Activated CD4-positive, alpha-beta T cell treated with anti-CD3 and anti-CD28 coated beads for 36 hours (primary cell): ENCODE results near the gene ENDOD1. TPM values are rescaled to one million over a fixed set of nuclear protein-coding genes. Genes with fewer than 3 reads are reported as not detected.

ENCODE experiments used
- ATAC-seq: fragments of 200-7000 bp; cut with Tn5 transposase; one replicate; pipeline ENCODE4 v1.10.0; 2021; ENCODE audit warnings: mild to moderate bottlenecking, moderate library complexity
- CTCF ChIA-PET: fragments of 350-600 bp; sonication (Branson Sonifier 250); formaldehyde crosslinking; loops from one replicate; lab custom pipeline; 2021; ENCODE audit warnings: antibody characterized with exemption; lab: Charles Lee
- POLR2A ChIA-PET: fragments of 350-600 bp; sonication (Branson Sonifier 250); formaldehyde crosslinking; loops from one replicate; lab custom pipeline; 2021; ENCODE audit warnings: antibody characterized with exemption, inconsistent platforms; lab: Charles Lee
- DNase-seq: peaks from one replicate; pipeline ENCODE4 v3.0.0-alpha.2; 2020
- H3K27ac Mint-ChIP-seq: one replicate; pipeline ENCODE4 v1.8.0; 2021; ENCODE audit warnings: mixed read lengths
- H3K27me3 Mint-ChIP-seq: one replicate; pipeline ENCODE4 v1.8.0; 2021; ENCODE audit warnings: mixed read lengths
- H3K36me3 Mint-ChIP-seq: one replicate; pipeline ENCODE4 v1.8.0; 2021; ENCODE audit warnings: low read depth, mixed read lengths
- H3K4me1 Mint-ChIP-seq: one replicate; pipeline ENCODE4 v1.8.0; 2021; ENCODE audit warnings: mixed read lengths
- H3K4me3 Mint-ChIP-seq: one replicate; pipeline ENCODE4 v1.8.0; 2021; ENCODE audit warnings: mild to moderate bottlenecking, moderate library complexity, mixed read lengths
- H3K9me3 Mint-ChIP-seq: one replicate; pipeline ENCODE4 v1.8.0; 2021; ENCODE audit warnings: low read depth, mixed read lengths
- intact Hi-C, 2 experiments: fragments of 100-400 bp; cut with DNase I in 1 of 2; cut with micrococcal nuclease in 1 of 2; formaldehyde crosslinking; loops; one replicate each; pipeline versions ENCODE4 v1.14.2 to v1.15.1; 2022 to 2024; cut with DNase I, micrococcal nuclease
- total RNA-seq, 2 experiments: library from RNA; stranded (reverse); gene quantifications; one replicate each; pipeline ENCODE4 v1.2.3, GENCODE V29; 2021

ENDOD1 gene
- total RNA-seq, 2 experiments from 2014 or later: 11.1 to 13.1 TPM

- H3K4me3 Mint-ChIP-seq: peak overlapping the region; percentile 79
- peak overlapping the region; percentile 96 for H3K27ac Mint-ChIP-seq
- H3K27me3 Mint-ChIP-seq: no peaks in the 10 kb centered on the region
- ATAC-seq (peak; percentile 52), DNase-seq (peak; percentile 42)
- H3K9me3 Mint-ChIP-seq: no peaks in the 10 kb centered on the region
- ChIA-PET POLR2A (interaction anchor here (1.6 to 2.4 kb wide), 2 partner anchors 22 to 143 kb away, joined by 3 to 9 read pairs; no protein-coding TSS in a partner anchor), CTCF (interaction anchor here (0.5 to 6.8 kb wide), 4 partner anchors 6 to 62 kb away, joined by 3 to 125 read pairs (median 23); partner anchors contain the start of gene SRSF8)
- intact Hi-C loops: loop anchor here (1.0 to 10.0 kb wide), 7 partner anchors 20 to 964 kb away; partner anchors contain the start of genes CWC15 (in 2 of the 2), KDM4D (in 2 of the 2), FAM76B (in 1 of the 2) and PANX1 (in 1 of the 2)
- peaks cover 4% of the 10 kb centered on the region for H3K36me3 Mint-ChIP-seq
- H3K4me1 Mint-ChIP-seq: peaks cover 63% of the 10 kb centered on the region
These were observed 563 bp upstream of the ENDOD1 start for GRCh38 chr11:95088946-95089619.

- CTCF ChIA-PET: interaction anchor here (0.7 to 6.8 kb wide), 11 partner anchors 9 to 676 kb away, joined by 3 to 125 read pairs (median 3); partner anchors contain the start of genes SESN3 and SRSF8
- DNase-seq (no peak), ATAC-seq (no peak)
- peaks cover 63% of the 10 kb centered on the region for H3K4me1 Mint-ChIP-seq
- no peak overlapping the region for H3K27ac Mint-ChIP-seq
- POLR2A ChIA-PET: interaction anchor here (0.6 kb wide), 1 partner anchor 24 kb away, joined by 3 read pairs; no protein-coding TSS in a partner anchor
- peak overlapping the region; percentile 84 for H3K4me3 Mint-ChIP-seq
- no peaks in the 10 kb centered on the region for H3K27me3 Mint-ChIP-seq
- peaks cover 4% of the 10 kb centered on the region for H3K36me3 Mint-ChIP-seq
- intact Hi-C loops: loop anchor here (2.0 to 5.0 kb wide), 2 partner anchors 59 to 611 kb away; no protein-coding TSS in a partner anchor
- no peaks in the 10 kb centered on the region for H3K9me3 Mint-ChIP-seq
These were observed 2.1 kb downstream of the ENDOD1 start for GRCh38 chr11:95091663-95092180.

GRCh38 chr11:95092549-95093324 is 3.1 kb downstream of the ENDOD1 start:
- Mint-ChIP-seq H3K4me3 (no peak overlapping the region), H3K27me3 (no peaks in the 10 kb centered on the region), H3K4me1 (peaks cover 71% of the 10 kb centered on the region), H3K27ac (peak overlapping the region; percentile 32), H3K9me3 (no peaks in the 10 kb centered on the region), H3K36me3 (peaks cover 4% of the 10 kb centered on the region)
- ATAC-seq (peak; percentile 28), DNase-seq (peak; percentile 63)
- intact Hi-C loops: loop anchor here in 1 of 2 experiments (5.0 kb wide), 1 partner anchor 610 kb away; no protein-coding TSS in a partner anchor
- POLR2A ChIA-PET: interaction anchor here (1.0 kb wide), 1 partner anchor 137 kb away, joined by 3 read pairs; no protein-coding TSS in a partner anchor
- CTCF ChIA-PET: interaction anchor here (0.6 to 6.8 kb wide), 16 partner anchors 10 to 1332 kb away, joined by 3 to 125 read pairs (median 4); partner anchors contain the start of genes SESN3 and SRSF8

GRCh38 chr11:95093548-95093947 is 3.9 kb downstream of the ENDOD1 start:
- Mint-ChIP-seq H3K36me3 (peaks cover 4% of the 10 kb centered on the region), H3K27me3 (no peaks in the 10 kb centered on the region), H3K4me1 (peaks cover 70% of the 10 kb centered on the region), H3K27ac (no peak overlapping the region), H3K9me3 (no peaks in the 10 kb centered on the region), H3K4me3 (no peak overlapping the region)
- ChIA-PET POLR2A (interaction anchor here (1.0 kb wide), 1 partner anchor 136 kb away, joined by 3 read pairs; no protein-coding TSS in a partner anchor), CTCF (interaction anchor here (0.6 to 6.8 kb wide), 10 partner anchors 10 to 1331 kb away, joined by 3 to 125 read pairs (median 4); partner anchors contain the start of gene SRSF8)
- no peak for ATAC-seq
- intact Hi-C loops: loop anchor here in 1 of 2 experiments (5.0 kb wide), 1 partner anchor 609 kb away; no protein-coding TSS in a partner anchor
- no peak for DNase-seq

GRCh38 chr11:95095858-95096587 is 6.4 kb downstream of the ENDOD1 start:
- DNase-seq: no peak
- H3K9me3 Mint-ChIP-seq: no peaks in the 10 kb centered on the region
- H3K27ac Mint-ChIP-seq: peak overlapping the region; percentile 39
- intact Hi-C loops: no loop called here
- ATAC-seq: peak; percentile 65
- no peak overlapping the region for H3K4me3 Mint-ChIP-seq
- ChIA-PET POLR2A (interaction anchor here (0.7 kb wide), 1 partner anchor 606 kb away, joined by 7 read pairs; no protein-coding TSS in a partner anchor), CTCF (interaction anchor here (0.6 to 1.1 kb wide), 3 partner anchors 15 to 736 kb away, joined by 3 to 4 read pairs (median 3); partner anchors contain the start of gene SRSF8)
- peaks cover 58% of the 10 kb centered on the region for H3K4me1 Mint-ChIP-seq
- H3K27me3 Mint-ChIP-seq: no peaks in the 10 kb centered on the region
- H3K36me3 Mint-ChIP-seq: peaks cover 4% of the 10 kb centered on the region

GRCh38 chr11:95097209-95097608 is 7.6 kb downstream of the ENDOD1 start:
- peaks cover 46% of the 10 kb centered on the region for H3K4me1 Mint-ChIP-seq
- H3K27me3 Mint-ChIP-seq: no peaks in the 10 kb centered on the region
- H3K36me3 Mint-ChIP-seq: peaks cover 4% of the 10 kb centered on the region
- ATAC-seq (no peak), DNase-seq (no peak)
- no peak overlapping the region for H3K4me3 Mint-ChIP-seq
- H3K27ac Mint-ChIP-seq: no peak overlapping the region
- CTCF ChIA-PET: interaction anchor here (0.6 to 0.9 kb wide), 4 partner anchors 9 to 48 kb away, joined by 3 to 5 read pairs (median 3); no protein-coding TSS in a partner anchor
- POLR2A ChIA-PET: interaction anchor here (0.6 to 0.7 kb wide), 2 partner anchors 12 to 156 kb away, joined by 3 to 5 read pairs; no protein-coding TSS in a partner anchor
- H3K9me3 Mint-ChIP-seq: no peaks in the 10 kb centered on the region
- intact Hi-C loops: no loop called here

GRCh38 chr11:95098826-95099225 is 9.2 kb downstream of the ENDOD1 start:
- intact Hi-C loops: no loop called here
- ChIA-PET POLR2A (no interaction called here), CTCF (interaction anchor here (0.6 to 1.0 kb wide), 5 partner anchors 8 to 392 kb away, joined by 3 read pairs; partner anchors contain the start of gene SRSF8)
- Mint-ChIP-seq H3K9me3 (no peaks in the 10 kb centered on the region), H3K27me3 (no peaks in the 10 kb centered on the region), H3K4me3 (no peak overlapping the region), H3K27ac (no peak overlapping the region), H3K36me3 (no peaks in the 10 kb centered on the region), H3K4me1 (peaks cover 33% of the 10 kb centered on the region)
- DNase-seq (no peak), ATAC-seq (no peak)

GRCh38 chr11:95100191-95100648 is 10.6 kb downstream of the ENDOD1 start:
- Mint-ChIP-seq H3K4me3 (no peak overlapping the region), H3K27ac (no peak overlapping the region), H3K36me3 (no peaks in the 10 kb centered on the region), H3K9me3 (no peaks in the 10 kb centered on the region), H3K4me1 (peaks cover 22% of the 10 kb centered on the region), H3K27me3 (no peaks in the 10 kb centered on the region)
- ChIA-PET POLR2A (no interaction called here), CTCF (no interaction called here)
- DNase-seq (no peak), ATAC-seq (no peak)
- intact Hi-C loops: no loop called here

GRCh38 chr11:95100856-95101507 is 11.3 kb downstream of the ENDOD1 start:
- ATAC-seq: no peak
- intact Hi-C loops: no loop called here
- Mint-ChIP-seq H3K27me3 (no peaks in the 10 kb centered on the region), H3K27ac (no peak overlapping the region), H3K4me3 (no peak overlapping the region), H3K36me3 (no peaks in the 10 kb centered on the region), H3K4me1 (peaks cover 14% of the 10 kb centered on the region), H3K9me3 (no peaks in the 10 kb centered on the region)
- CTCF ChIA-PET: no interaction called here
- DNase-seq: no peak
- POLR2A ChIA-PET: no interaction called here
